Esophagus squamous epithelium (tissue), 5 donors: Measurements from ENCODE around the gene ERC2. TPM values are rescaled to one million over a fixed set of nuclear protein-coding genes. Genes with fewer than 3 reads are reported as not detected.

Experiments
- DNase-seq: peaks from one replicate; lab custom pipeline; 2025; lab: John Stamatoyannopoulos, UW
- H3K27ac ChIP-seq, 4 donors: fragments of 200-600 bp; sonication (generic); one replicate each; pipeline ENCODE4 v1.5.1; 2016 to 2019; ENCODE audit warnings: mild to moderate bottlenecking in 1 of 4
- H3K27me3 ChIP-seq, 4 donors: fragments of 200-600 bp; sonication (generic); 1 replicate in 3 of 4; 2 replicates in 1 of 4; pipeline versions ENCODE4 v1.5.1 to v1.6.0; 2017 to 2021; ENCODE audit warnings: antibody characterized with exemption in 1 of 4
- H3K36me3 ChIP-seq, 3 donors: fragments of 200-600 bp; sonication (generic); one replicate each; pipeline ENCODE4 v1.5.1; 2016 to 2019
- H3K4me1 ChIP-seq, 3 donors: fragments of 200-600 bp; sonication (generic); one replicate each; pipeline ENCODE4 v1.5.1; 2017 to 2019
- H3K4me3 ChIP-seq, 4 donors: fragments of 200-600 bp; sonication (generic); 1 replicate in 3 of 4; 2 replicates in 1 of 4; pipeline ENCODE4 v1.5.1; 2016 to 2019; ENCODE audit warnings: mild to moderate bottlenecking in 2 of 4, moderate library complexity in 1 of 4
- H3K9me3 ChIP-seq, 3 donors: fragments of 200-600 bp; sonication (generic); one replicate each; pipeline ENCODE4 v1.5.1; 2016 to 2019
- CTCF ChIP-seq, 6 experiments: fragments of 450-650 bp in 4 of 6; fragments of 200-600 bp in 2 of 6; sonication (generic) in 2 of 6; IDR thresholded peaks; one replicate each; pipeline ENCODE4 v1.5.1; 2016 to 2019; ENCODE audit warnings: antibody characterized with exemption in 6 of 6, mild to moderate bottlenecking in 4 of 6, moderate library complexity in 4 of 6
- POLR2A ChIP-seq, 4 donors: fragments of 450-650 bp; IDR thresholded peaks; one replicate each; pipeline ENCODE4 v1.6.1; 2017; ENCODE audit warnings: antibody characterized with exemption in 4 of 4, mild to moderate bottlenecking in 4 of 4, moderate library complexity in 3 of 4
- WGBS, 2 donors: methylation state at CpG; one replicate each; pipeline ENCODE4 v1.1.5; 2018; 5-methylcytosine and 5-hydroxymethylcytosine counted together
- intact Hi-C: fragments of 100-400 bp; cut with DNase I; formaldehyde crosslinking; loops from one replicate; pipeline ENCODE4 v1.15.0; 2022
- total RNA-seq, 4 donors: library from RNA; depleted of rRNA; stranded (reverse); fragments of >200 nt; gene quantifications; one replicate each; pipeline ENCODE4 v1.1.0, GENCODE V29; 2016
- donor health status: DM: yes; HTN: yes; CAD: no.

ERC2 gene
- total RNA-seq, 4 donors from 2014 or later = 0.12 to 1.9 (median 0.86) TPM

- intact Hi-C loops = no loop called here
- Histone ChIP-seq H3K27ac (no peak overlapping the region), H3K9me3 (no peaks in the 10 kb centered on the region), H3K4me1 (no peaks in the 10 kb centered on the region), H3K4me3 (no peak overlapping the region), H3K36me3 (no peaks in the 10 kb centered on the region), H3K27me3 (no peaks in the 10 kb centered on the region)
- DNase-seq = no peak
- TF ChIP-seq POLR2A (IDR thresholded peaks at IDR 0.05) = no peak
- TF ChIP-seq CTCF (IDR thresholded peaks at IDR 0.05) = no peak
Measured at GRCh38 chr3:55716044-55716443, 752.2 kb downstream of the ERC2 start.

GRCh38 chr3:55714057-55714456, 754.2 kb downstream of the ERC2 start:
- TF ChIP-seq POLR2A (IDR thresholded peaks at IDR 0.05) = no peak
- TF ChIP-seq CTCF (IDR thresholded peaks at IDR 0.05) = no peak
- no peak overlapping the region for H3K4me3 ChIP-seq
- H3K27ac ChIP-seq = no peak overlapping the region
- no peaks in the 10 kb centered on the region for H3K27me3 ChIP-seq
- H3K9me3 ChIP-seq = no peaks in the 10 kb centered on the region
- DNase-seq = no peak
- no peaks in the 10 kb centered on the region for H3K36me3 ChIP-seq
- H3K4me1 ChIP-seq = no peaks in the 10 kb centered on the region
- intact Hi-C loops = no loop called here

GRCh38 chr3:55711646-55712045, 756.6 kb downstream of the ERC2 start:
- WGBS, 2 donors = 88 to 95% methylated on average over 1 of the region's 1 CpG
- Histone ChIP-seq H3K27ac (no peak overlapping the region), H3K4me1 (no peaks in the 10 kb centered on the region), H3K4me3 (no peak overlapping the region), H3K27me3 (no peaks in the 10 kb centered on the region), H3K36me3 (no peaks in the 10 kb centered on the region), H3K9me3 (no peaks in the 10 kb centered on the region)
- intact Hi-C loops = no loop called here
- DNase-seq = no peak
- TF ChIP-seq CTCF (IDR thresholded peaks at IDR 0.05) (no peak), POLR2A (IDR thresholded peaks at IDR 0.05) (no peak)

- 78 to 90% methylated on average over 8 of the region's 8 CpGs for WGBS, 2 donors
- intact Hi-C loops = no loop called here
- no peak for DNase-seq
- no peaks in the 10 kb centered on the region for H3K36me3 ChIP-seq
- H3K27me3 ChIP-seq = no peaks in the 10 kb centered on the region
- no peak overlapping the region for H3K27ac ChIP-seq
- no peaks in the 10 kb centered on the region for H3K9me3 ChIP-seq
- H3K4me3 ChIP-seq = no peak overlapping the region
- H3K4me1 ChIP-seq = no peaks in the 10 kb centered on the region
- TF ChIP-seq CTCF (IDR thresholded peaks at IDR 0.05) = no peak
- TF ChIP-seq POLR2A (IDR thresholded peaks at IDR 0.05) = no peak
Measured at GRCh38 chr3:55709411-55710012, 758.8 kb downstream of the ERC2 start.

GRCh38 chr3:55708921-55709320, 759.3 kb downstream of the ERC2 start:
- Histone ChIP-seq H3K27ac (no peak overlapping the region), H3K36me3 (no peaks in the 10 kb centered on the region), H3K4me3 (no peak overlapping the region), H3K9me3 (no peaks in the 10 kb centered on the region), H3K4me1 (no peaks in the 10 kb centered on the region), H3K27me3 (no peaks in the 10 kb centered on the region)
- intact Hi-C loops = no loop called here
- no peak for DNase-seq
- 90 to 92% methylated on average over 7 of the region's 7 CpGs for WGBS, 2 donors
- TF ChIP-seq POLR2A (IDR thresholded peaks at IDR 0.05) = no peak
- no peak for TF ChIP-seq CTCF (IDR thresholded peaks at IDR 0.05)
